HG02840 (cell line): Measurements from ENCODE around the gene SESTD1.
A peak's percentile ranks its signal among the peaks of the same experiment; 100 is the strongest.
"Not testable (repeated sequence)": the region's sequence is repeated elsewhere in the genome, so short reads cannot be mapped to it uniquely, and the experiment has no call there.

ENCODE experiments used
- ATAC-seq: cut with Tn5 transposase; IDR thresholded peaks from one replicate; pipeline ENCODE4 v1.9.1; 2021; ENCODE audit warnings: mild to moderate bottlenecking, moderate library complexity, moderate number of reproducible peaks; ENCODE audit not compliant: unreplicated experiment, low FRiP score

SESTD1 gene

GRCh38 chr2:179239838-179240237 lies 24.8 kb downstream of the SESTD1 start:
- no peak for ATAC-seq

- ATAC-seq, result peak; percentile 67
Measured at GRCh38 chr2:179239195-179239594, 25.4 kb downstream of the SESTD1 start.

GRCh38 chr2:179238027-179238426 lies 26.6 kb downstream of the SESTD1 start:
- ATAC-seq, result no peak

- ATAC-seq, result no peak
Measured at GRCh38 chr2:179237209-179237946, 27.3 kb downstream of the SESTD1 start.

GRCh38 chr2:179235463-179236108 lies 29.0 kb downstream of the SESTD1 start:
- no peak for ATAC-seq

- ATAC-seq, result no peak
Measured at GRCh38 chr2:179234658-179235240, 29.9 kb downstream of the SESTD1 start.

- no peak for ATAC-seq
Measured at GRCh38 chr2:179233626-179234430, 30.8 kb downstream of the SESTD1 start.

GRCh38 chr2:179233083-179233490 lies 31.5 kb downstream of the SESTD1 start:
- no peak for ATAC-seq

GRCh38 chr2:179226961-179227259 lies 37.7 kb downstream of the SESTD1 start:
- ATAC-seq, result no peak

- ATAC-seq, result no peak
Measured at GRCh38 chr2:179226203-179226960, 38.2 kb downstream of the SESTD1 start.

- no peak for ATAC-seq
Measured at GRCh38 chr2:179224361-179224760, 40.3 kb downstream of the SESTD1 start.

- ATAC-seq, result no peak
Measured at GRCh38 chr2:179222076-179222475, 42.6 kb downstream of the SESTD1 start.

- ATAC-seq, result peak; percentile 67
Measured at GRCh38 chr2:179218848-179219594, 45.6 kb downstream of the SESTD1 start.

- not testable (repeated sequence) for ATAC-seq
Measured at GRCh38 chr2:179214671-179215070, 50.0 kb downstream of the SESTD1 start.

GRCh38 chr2:179211355-179211754 lies 53.3 kb downstream of the SESTD1 start:
- no peak for ATAC-seq

GRCh38 chr2:179208277-179208676 lies 56.4 kb downstream of the SESTD1 start:
- ATAC-seq, result not testable (repeated sequence)

- ATAC-seq, result no peak
Measured at GRCh38 chr2:179207047-179207446, 57.6 kb downstream of the SESTD1 start.

GRCh38 chr2:179201869-179202268 lies 62.8 kb downstream of the SESTD1 start:
- ATAC-seq, result no peak

GRCh38 chr2:179195926-179196590 lies 68.6 kb downstream of the SESTD1 start:
- not testable (repeated sequence) for ATAC-seq
